ENCODE data around the gene USP9X.

DNA sequence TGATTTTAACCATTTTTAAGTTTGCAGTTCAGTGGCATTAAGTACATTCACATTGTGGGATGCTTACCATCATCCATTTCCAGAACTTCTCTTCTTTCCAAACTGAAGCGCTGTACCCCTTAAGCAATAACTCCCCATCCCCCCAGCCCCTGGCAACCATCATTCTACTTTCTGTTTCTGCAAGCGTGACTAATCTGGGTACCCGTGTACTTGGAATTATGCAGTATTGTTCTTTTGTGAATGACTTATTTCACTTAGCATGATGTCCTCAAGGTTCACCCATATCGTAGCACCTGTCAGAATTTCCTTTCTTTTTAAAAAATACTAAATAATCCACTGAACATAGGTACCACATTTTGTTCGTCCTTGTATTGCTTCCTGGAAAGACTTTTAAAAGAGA lies 32.9 kb downstream of the USP9X start:
- TF ChIP-seq, protein P1, sequence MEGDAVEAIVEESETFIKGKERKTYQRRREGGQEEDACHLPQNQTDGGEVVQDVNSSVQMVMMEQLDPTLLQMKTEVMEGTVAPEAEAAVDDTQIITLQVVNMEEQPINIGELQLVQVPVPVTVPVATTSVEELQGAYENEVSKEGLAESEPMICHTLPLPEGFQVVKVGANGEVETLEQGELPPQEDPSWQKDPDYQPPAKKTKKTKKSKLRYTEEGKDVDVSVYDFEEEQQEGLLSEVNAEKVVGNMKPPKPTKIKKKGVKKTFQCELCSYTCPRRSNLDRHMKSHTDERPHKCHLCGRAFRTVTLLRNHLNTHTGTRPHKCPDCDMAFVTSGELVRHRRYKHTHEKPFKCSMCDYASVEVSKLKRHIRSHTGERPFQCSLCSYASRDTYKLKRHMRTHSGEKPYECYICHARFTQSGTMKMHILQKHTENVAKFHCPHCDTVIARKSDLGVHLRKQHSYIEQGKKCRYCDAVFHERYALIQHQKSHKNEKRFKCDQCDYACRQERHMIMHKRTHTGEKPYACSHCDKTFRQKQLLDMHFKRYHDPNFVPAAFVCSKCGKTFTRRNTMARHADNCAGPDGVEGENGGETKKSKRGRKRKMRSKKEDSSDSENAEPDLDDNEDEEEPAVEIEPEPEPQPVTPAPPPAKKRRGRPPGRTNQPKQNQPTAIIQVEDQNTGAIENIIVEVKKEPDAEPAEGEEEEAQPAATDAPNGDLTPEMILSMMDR (conservative IDR thresholded peaks at IDR 0.05): no peak
- no peak for TF ChIP-seq ZFX (IDR thresholded peaks at IDR 0.05)
